SK-N-SH treated with all-trans-retinoic acid at 6 μM for 48 hours (cell line): Measurements from ENCODE around the gene TMEM178B.

Experiments used
- ATAC-seq: fragments of 200-7000 bp; cut with Tn5 transposase; 3 replicates; pipeline ENCODE4 v1.9.1; 2020; ENCODE audit warnings: mild to moderate bottlenecking, moderate library complexity
- ARNTL ChIP-seq: fragments of 450-650 bp; formaldehyde crosslinking; IDR thresholded peaks from 2 replicates; pipeline ENCODE4 v1.5.0; 2020; ENCODE audit warnings: low read depth, mild to moderate bottlenecking, moderate library complexity, borderline replicate concordance
- BACH2 ChIP-seq: fragments of 250-450 bp; sonication (Bioruptor Pico); IDR thresholded peaks from 2 replicates; pipeline ENCODE4 v1.9.0; 2021; ENCODE audit warnings: mild to moderate bottlenecking, borderline replicate concordance
- CSDC2 ChIP-seq: fragments of 250-450 bp; sonication (Bioruptor Pico); IDR thresholded peaks from 2 replicates; pipeline ENCODE4 v1.5.0; 2020; ENCODE audit warnings: mild to moderate bottlenecking, moderate library complexity
- CSRNP3 ChIP-seq: fragments of 250-450 bp; sonication (Bioruptor Pico); IDR thresholded peaks from 2 replicates; pipeline ENCODE4 v1.5.1; 2021; ENCODE audit warnings: mild to moderate bottlenecking, moderate library complexity
- ESRRG ChIP-seq: fragments of 250-450 bp; sonication (Bioruptor Pico); IDR thresholded peaks from 2 replicates; pipeline ENCODE4 v1.6.1; 2021; ENCODE audit warnings: mild to moderate bottlenecking
- GLIS3 ChIP-seq: fragments of 250-450 bp; sonication (Bioruptor Pico); IDR thresholded peaks from 2 replicates; pipeline ENCODE4 v1.5.0; 2020; ENCODE audit warnings: mild to moderate bottlenecking, moderate library complexity
- ISL1 ChIP-seq: fragments of 250-450 bp; sonication (Bioruptor Pico); IDR thresholded peaks from 2 replicates; pipeline ENCODE4 v2.1.2; 2022; ENCODE audit warnings: mild to moderate bottlenecking, moderate library complexity
- OSR1 ChIP-seq: fragments of 250-450 bp; sonication (Bioruptor Pico); IDR thresholded peaks from 2 replicates; pipeline ENCODE4 v1.8.0; 2022; ENCODE audit warnings: moderate library complexity, mild to moderate bottlenecking, inconsistent platforms
- RARB ChIP-seq: fragments of 250-450 bp; sonication (Bioruptor Pico); IDR thresholded peaks from 2 replicates; pipeline ENCODE4 v1.8.0; 2021; ENCODE audit warnings: mild to moderate bottlenecking, moderate library complexity
- SNAI2 ChIP-seq: fragments of 250-450 bp; sonication (Bioruptor Pico); IDR thresholded peaks from 2 replicates; pipeline ENCODE4 v1.5.0; 2020; ENCODE audit warnings: mild to moderate bottlenecking, moderate library complexity
- TCF4 ChIP-seq: fragments of 250-450 bp; sonication (Bioruptor Pico); IDR thresholded peaks from 2 replicates; pipeline ENCODE4 v1.8.0; 2021; ENCODE audit warnings: mild to moderate bottlenecking, moderate library complexity, borderline replicate concordance
- TOX ChIP-seq: fragments of 250-450 bp; sonication (Bioruptor Pico); IDR thresholded peaks from 2 replicates; pipeline ENCODE4 v1.8.0; 2021; ENCODE audit warnings: mild to moderate bottlenecking, moderate library complexity, borderline replicate concordance
- ZC3H10 ChIP-seq: fragments of 250-450 bp; sonication (Bioruptor Pico); IDR thresholded peaks from 2 replicates; pipeline ENCODE4 v1.5.1; 2021; ENCODE audit warnings: mild to moderate bottlenecking, moderate library complexity
- ZFP3 ChIP-seq: fragments of 250-450 bp; sonication (Bioruptor Pico); IDR thresholded peaks from 2 replicates; pipeline ENCODE4 v1.5.0; 2020; ENCODE audit warnings: mild to moderate bottlenecking, moderate library complexity
- ZFP30 ChIP-seq: fragments of 450-650 bp; formaldehyde crosslinking; IDR thresholded peaks from 2 replicates; pipeline ENCODE4 v1.5.0; 2022; ENCODE audit warnings: mild to moderate bottlenecking, moderate library complexity
- ZNF565 ChIP-seq: fragments of 450-650 bp; formaldehyde crosslinking; conservative IDR thresholded peaks from 2 replicates; pipeline ENCODE4 v1.5.0; 2020; ENCODE audit warnings: low read depth, mild to moderate bottlenecking, moderate library complexity
- ZNF70 ChIP-seq: fragments of 450-650 bp; formaldehyde crosslinking; IDR thresholded peaks from 2 replicates; pipeline ENCODE4 v1.5.0; 2020; ENCODE audit warnings: mild to moderate bottlenecking, moderate library complexity
- ZNF8 ChIP-seq: fragments of 450-650 bp; formaldehyde crosslinking; IDR thresholded peaks from 2 replicates; pipeline ENCODE4 v1.5.0; 2020; ENCODE audit warnings: mild to moderate bottlenecking, moderate library complexity
- TF ChIP-seq, protein P1 (sequence below): fragments of 250-450 bp; sonication (Bioruptor Pico); IDR thresholded peaks from 2 replicates; pipeline ENCODE4 v1.5.1; 2020; ENCODE audit warnings: low read depth, mild to moderate bottlenecking, moderate library complexity
- TF ChIP-seq, protein P2 (sequence below): fragments of 250-450 bp; sonication (Bioruptor Pico); IDR thresholded peaks from 2 replicates; pipeline ENCODE4 v1.5.0; 2020; ENCODE audit warnings: mild to moderate bottlenecking, moderate library complexity
- TF ChIP-seq, protein P3 (sequence below): fragments of 250-450 bp; sonication (Bioruptor Pico); IDR thresholded peaks from 2 replicates; pipeline ENCODE4 v1.8.0; 2020; ENCODE audit warnings: mild to moderate bottlenecking, moderate library complexity, borderline replicate concordance

The TMEM178B gene

GRCh38 chr7:141500608-141501007, 426.7 kb downstream of the TMEM178B start:
- no peak for ATAC-seq
- TF ChIP-seq ZC3H10 (CRISPR knock-in tag) (no peak), ZNF8 (CRISPR knock-in tag) (no peak)
- TF ChIP-seq, protein P1, sequence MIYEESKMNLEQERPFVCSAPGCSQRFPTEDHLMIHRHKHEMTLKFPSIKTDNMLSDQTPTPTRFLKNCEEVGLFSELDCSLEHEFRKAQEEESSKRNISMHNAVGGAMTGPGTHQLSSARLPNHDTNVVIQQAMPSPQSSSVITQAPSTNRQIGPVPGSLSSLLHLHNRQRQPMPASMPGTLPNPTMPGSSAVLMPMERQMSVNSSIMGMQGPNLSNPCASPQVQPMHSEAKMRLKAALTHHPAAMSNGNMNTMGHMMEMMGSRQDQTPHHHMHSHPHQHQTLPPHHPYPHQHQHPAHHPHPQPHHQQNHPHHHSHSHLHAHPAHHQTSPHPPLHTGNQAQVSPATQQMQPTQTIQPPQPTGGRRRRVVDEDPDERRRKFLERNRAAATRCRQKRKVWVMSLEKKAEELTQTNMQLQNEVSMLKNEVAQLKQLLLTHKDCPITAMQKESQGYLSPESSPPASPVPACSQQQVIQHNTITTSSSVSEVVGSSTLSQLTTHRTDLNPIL (CRISPR knock-in tag): no peak

- ATAC-seq: no peak
- TF ChIP-seq ZFP3 (CRISPR knock-in tag) (no peak), ESRRG (no peak), SNAI2 (CRISPR knock-in tag) (no peak), TOX (CRISPR knock-in tag) (no peak), TCF4 (CRISPR knock-in tag) (no peak), RARB (CRISPR knock-in tag) (no peak), ZNF70 (no peak), GLIS3 (no peak), BACH2 (CRISPR knock-in tag) (no peak), ARNTL (no peak), ZFP30 (CRISPR knock-in tag) (no peak), CSRNP3 (CRISPR knock-in tag) (no peak), CSDC2 (CRISPR knock-in tag) (no peak), ZNF8 (CRISPR knock-in tag) (no peak)
- TF ChIP-seq, protein P1 (CRISPR knock-in tag): no peak
- TF ChIP-seq, protein P2, sequence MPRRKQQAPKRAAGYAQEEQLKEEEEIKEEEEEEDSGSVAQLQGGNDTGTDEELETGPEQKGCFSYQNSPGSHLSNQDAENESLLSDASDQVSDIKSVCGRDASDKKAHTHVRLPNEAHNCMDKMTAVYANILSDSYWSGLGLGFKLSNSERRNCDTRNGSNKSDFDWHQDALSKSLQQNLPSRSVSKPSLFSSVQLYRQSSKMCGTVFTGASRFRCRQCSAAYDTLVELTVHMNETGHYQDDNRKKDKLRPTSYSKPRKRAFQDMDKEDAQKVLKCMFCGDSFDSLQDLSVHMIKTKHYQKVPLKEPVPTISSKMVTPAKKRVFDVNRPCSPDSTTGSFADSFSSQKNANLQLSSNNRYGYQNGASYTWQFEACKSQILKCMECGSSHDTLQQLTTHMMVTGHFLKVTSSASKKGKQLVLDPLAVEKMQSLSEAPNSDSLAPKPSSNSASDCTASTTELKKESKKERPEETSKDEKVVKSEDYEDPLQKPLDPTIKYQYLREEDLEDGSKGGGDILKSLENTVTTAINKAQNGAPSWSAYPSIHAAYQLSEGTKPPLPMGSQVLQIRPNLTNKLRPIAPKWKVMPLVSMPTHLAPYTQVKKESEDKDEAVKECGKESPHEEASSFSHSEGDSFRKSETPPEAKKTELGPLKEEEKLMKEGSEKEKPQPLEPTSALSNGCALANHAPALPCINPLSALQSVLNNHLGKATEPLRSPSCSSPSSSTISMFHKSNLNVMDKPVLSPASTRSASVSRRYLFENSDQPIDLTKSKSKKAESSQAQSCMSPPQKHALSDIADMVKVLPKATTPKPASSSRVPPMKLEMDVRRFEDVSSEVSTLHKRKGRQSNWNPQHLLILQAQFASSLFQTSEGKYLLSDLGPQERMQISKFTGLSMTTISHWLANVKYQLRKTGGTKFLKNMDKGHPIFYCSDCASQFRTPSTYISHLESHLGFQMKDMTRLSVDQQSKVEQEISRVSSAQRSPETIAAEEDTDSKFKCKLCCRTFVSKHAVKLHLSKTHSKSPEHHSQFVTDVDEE: no peak
- TF ChIP-seq, protein P3, sequence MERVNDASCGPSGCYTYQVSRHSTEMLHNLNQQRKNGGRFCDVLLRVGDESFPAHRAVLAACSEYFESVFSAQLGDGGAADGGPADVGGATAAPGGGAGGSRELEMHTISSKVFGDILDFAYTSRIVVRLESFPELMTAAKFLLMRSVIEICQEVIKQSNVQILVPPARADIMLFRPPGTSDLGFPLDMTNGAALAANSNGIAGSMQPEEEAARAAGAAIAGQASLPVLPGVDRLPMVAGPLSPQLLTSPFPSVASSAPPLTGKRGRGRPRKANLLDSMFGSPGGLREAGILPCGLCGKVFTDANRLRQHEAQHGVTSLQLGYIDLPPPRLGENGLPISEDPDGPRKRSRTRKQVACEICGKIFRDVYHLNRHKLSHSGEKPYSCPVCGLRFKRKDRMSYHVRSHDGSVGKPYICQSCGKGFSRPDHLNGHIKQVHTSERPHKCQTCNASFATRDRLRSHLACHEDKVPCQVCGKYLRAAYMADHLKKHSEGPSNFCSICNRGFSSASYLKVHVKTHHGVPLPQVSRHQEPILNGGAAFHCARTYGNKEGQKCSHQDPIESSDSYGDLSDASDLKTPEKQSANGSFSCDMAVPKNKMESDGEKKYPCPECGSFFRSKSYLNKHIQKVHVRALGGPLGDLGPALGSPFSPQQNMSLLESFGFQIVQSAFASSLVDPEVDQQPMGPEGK (CRISPR knock-in tag): no peak
These were observed 427.6 kb downstream of the TMEM178B start for GRCh38 chr7:141501451-141501850.

- TF ChIP-seq, protein P3 (CRISPR knock-in tag): no peak
- TF ChIP-seq SNAI2 (CRISPR knock-in tag) (no peak), RARB (CRISPR knock-in tag) (no peak), TOX (CRISPR knock-in tag) (no peak), BACH2 (CRISPR knock-in tag) (no peak), CSRNP3 (CRISPR knock-in tag) (no peak), GLIS3 (no peak), TCF4 (CRISPR knock-in tag) (no peak), ESRRG (no peak), ZC3H10 (CRISPR knock-in tag) (no peak), ISL1 (CRISPR knock-in tag) (no peak), ZFP30 (CRISPR knock-in tag) (no peak), ZFP3 (CRISPR knock-in tag) (no peak), ZNF565 (CRISPR knock-in tag) (no peak), OSR1 (CRISPR knock-in tag) (no peak), ZNF70 (no peak), ARNTL (no peak)
- TF ChIP-seq, protein P1 (CRISPR knock-in tag): no peak
- ATAC-seq: no peak
These were observed 437.4 kb downstream of the TMEM178B start for GRCh38 chr7:141511316-141511675.
